GM19395 (cell line): ENCODE measurements around the gene ENDOV.

Source experiments
- ATAC-seq: cut with Tn5 transposase; IDR thresholded peaks from one replicate; pipeline ENCODE4 v1.9.1; 2021; ENCODE audit warnings: mild to moderate bottlenecking, moderate library complexity; ENCODE audit not compliant: unreplicated experiment

The ENDOV gene

DNA sequence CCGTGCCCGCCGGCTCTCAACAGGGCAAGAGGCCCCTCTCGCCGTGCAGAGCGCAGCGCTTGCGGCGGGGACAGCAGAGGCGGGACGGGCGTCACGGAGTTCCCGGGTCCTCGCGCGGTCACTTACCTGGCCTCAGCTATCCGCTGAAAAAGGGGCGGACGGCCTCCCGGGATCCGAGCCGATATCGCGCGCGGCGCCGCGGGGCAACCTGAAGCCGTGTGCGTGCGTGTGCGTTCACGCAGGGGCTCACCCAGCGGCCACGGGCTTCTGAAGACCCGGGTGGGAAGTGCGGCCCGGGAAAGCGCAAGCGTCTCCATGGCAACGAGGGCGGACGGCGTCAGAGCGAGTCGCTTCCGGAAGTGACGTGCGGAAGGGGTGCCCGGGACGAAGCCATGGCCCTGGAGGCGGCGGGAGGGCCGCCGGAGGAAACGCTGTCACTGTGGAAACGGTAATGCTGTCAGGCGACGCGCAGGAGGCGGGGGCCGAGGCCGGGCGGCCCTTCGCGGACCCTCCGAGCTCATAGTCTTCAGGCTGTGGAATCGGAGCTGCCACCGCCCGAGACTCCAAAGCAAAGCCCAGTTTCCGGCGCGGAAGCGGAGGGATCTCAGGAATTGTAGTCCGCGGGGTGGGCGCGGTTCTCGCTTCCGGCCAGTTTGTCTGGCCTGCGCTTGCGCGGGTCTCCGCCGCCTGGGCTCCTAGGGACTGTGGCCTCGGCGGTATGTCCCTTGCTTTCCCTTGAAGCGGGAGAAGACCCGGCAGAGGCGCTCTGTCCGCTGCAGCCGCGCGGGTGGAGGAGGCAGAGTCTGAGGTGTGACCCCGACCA lies at the start of gene ENDOV:
TSS of gene ENDOV (plus strand) at position 365 of the 823 bp plus-strand sequence. CDS start at position 393, 28 bp downstream.
- peak; percentile 92 for ATAC-seq

DNA sequence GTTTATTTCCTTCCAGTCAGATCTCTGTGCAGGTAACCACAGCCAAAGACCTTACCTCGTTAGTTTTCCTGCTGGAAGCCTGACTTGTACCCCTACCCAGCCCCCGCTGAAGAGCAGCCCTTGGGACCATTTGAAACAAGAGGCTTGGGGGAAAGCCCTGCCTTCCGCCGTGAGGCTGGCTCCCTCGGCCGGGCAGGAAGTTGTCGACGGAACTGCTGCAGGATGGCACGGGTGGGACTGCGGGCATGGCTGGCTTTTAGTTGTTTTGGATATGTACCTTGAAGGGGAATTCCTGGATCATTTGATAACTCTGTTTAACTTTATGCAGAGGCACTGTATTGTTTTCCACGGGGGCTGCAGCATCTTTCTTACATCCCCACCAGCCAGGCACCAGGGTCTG lies 49.0 kb upstream of the ENDOV start:
- ATAC-seq, result no peak

DNA sequence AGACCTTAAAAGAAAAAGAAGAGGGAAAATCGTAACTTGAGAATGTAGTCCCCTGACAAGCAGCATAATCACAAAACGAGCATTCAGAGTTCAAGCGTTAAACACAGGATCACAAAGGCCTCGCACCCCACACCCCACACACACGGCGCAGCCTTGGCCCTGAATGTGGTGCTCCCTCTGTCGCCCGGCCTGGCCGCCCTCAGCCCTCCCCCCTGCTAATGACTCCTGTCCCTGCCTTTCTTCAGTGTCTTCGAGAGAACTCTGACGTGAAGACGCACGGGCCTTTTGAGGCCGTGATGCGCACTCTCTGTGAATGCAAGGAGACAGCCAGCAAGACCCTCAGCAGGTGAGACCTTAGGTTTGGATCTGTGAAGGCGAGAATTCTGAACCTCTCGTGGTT lies 47.5 kb upstream of the ENDOV start:
- ATAC-seq, result no peak

DNA sequence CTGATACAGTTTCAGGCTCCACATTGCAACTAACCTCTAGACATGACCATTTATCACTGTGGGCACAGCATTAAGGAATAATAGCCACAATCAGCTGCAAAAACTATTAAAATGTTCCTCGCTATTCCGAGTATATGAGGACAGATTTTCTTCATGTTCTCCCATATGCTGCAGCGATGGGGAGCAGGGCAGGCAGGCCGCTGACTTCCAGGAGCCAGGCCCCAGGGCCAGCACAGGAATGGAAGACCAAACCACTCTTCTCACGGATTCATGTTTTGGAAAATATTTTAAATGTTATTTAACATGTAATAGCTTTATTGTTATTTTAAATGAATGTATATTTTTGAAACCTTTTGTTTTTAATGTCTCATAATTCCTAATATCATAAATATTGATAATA lies 43.8 kb upstream of the ENDOV start:
- no peak for ATAC-seq

DNA sequence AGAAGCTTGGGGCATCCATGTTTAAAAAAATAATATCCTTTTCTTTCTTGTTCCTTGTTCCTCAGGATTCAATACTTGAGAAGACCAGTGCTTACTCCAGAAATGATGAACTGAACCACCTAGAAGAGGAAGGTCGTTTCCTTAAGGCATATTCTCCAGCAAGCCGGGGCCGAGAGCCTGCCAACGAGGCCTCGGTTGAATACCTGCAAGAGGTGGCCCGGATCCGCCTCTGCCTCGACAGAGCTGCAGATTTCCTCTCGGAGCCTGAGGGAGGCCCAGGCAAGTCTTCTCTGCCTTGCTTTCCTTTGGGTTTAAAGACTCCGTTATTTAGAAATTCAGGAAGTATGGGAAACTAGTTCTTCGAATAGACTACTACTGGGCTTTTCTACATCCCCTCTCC lies 42.5 kb upstream of the ENDOV start:
- no peak for ATAC-seq

DNA sequence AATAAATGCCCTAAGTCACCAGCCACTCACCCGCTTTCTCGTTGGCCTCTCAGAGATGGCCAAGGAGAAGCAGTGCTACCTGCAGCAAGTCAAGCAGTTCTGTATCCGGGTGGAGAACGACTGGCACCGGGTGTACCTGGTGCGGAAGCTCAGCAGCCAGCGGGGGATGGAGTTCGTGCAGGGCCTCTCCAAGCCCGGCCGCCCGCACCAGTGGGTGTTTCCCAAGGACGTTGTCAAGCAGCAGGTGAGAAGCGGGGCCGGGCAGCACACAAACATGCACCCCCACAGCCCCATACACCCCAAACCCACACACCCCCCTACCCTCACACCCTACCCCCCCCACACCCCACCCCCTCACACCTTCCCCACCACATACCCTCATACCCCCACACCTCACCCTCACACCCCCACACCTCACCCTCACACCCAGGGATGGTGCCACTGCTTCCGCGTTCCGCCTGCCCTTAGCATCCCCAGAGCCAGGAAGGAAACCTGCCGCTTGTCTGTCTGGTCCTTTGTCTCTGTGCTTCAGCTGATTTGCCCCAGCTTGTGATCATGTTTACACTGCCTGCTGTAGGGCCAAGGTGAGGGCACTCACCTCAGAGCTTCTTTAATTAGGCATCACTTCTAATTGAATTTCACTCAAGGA lies 41.9 kb upstream of the ENDOV start:
- no peak for ATAC-seq

DNA sequence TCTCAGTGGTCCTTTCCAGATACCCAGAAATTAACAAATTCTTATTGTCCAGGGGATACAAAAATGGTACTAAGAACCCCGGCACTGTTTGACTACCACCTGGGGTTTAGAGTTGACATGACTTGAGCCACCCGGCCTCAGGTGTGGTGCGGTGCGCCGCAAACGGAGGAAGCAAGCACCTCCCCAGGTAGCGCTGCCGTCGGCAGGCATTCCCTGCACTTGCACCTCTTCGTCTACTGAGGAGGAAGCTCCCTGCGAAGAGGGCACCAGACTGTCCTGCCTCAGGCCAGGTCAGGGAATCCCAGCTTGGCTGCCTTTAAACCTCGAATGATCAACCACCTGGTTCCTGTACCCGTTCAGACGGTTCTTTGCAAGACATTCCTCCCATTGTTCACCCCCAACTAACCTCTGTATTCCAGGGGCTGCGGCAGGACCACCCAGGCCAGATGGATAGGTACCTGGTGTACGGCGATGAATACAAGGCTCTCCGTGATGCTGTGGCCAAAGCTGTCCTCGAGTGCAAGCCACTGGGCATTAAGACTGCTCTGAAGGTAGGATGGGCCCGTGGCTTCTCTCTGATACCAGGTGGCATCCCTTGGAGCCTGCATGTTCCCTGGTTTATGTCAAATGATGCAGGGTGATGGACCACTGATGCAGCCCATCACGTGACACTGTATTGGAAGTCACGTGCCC lies 40.8 kb upstream of the ENDOV start:
- ATAC-seq, result no peak

DNA sequence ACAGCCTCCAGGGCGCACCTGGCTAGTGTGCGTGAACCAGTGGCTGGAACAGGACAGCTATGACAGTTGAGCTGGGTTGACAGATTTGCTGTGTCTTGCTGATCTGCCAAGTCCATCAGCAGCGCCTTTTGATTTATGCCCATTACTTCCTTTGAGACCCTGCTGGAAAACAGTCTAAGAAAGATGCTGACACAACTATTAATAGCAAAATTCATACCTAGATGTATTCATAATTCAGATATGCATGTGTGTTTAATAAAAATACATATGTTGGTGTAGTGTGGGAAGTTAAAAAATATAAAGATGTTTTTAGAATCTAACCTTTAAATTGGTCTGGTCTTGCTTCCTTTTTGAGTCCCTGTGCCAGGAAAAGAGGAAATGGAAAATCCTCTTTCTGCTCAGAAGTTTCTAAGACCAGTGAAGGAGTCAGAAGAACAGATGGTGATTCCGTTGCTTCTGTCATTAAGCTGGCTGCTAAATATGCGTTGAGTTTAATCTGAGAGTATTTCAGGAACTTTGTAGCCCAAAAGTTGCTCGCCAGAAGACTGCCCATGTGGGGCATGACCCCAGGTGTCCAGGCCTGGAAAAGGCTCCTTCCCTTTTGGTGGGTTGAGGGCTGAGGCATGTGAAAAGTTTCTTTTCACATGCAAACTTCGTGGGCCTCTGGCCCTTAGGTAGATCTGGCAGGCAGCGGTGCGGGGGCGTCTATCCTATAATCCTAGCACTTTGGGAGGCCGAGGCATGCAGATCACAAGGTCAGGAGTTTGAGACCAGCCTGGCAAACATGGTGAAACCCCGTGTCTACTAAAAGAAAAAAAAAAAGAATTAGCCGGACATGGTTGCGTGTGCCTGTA lies 40.0 kb upstream of the ENDOV start:
- no peak for ATAC-seq

DNA sequence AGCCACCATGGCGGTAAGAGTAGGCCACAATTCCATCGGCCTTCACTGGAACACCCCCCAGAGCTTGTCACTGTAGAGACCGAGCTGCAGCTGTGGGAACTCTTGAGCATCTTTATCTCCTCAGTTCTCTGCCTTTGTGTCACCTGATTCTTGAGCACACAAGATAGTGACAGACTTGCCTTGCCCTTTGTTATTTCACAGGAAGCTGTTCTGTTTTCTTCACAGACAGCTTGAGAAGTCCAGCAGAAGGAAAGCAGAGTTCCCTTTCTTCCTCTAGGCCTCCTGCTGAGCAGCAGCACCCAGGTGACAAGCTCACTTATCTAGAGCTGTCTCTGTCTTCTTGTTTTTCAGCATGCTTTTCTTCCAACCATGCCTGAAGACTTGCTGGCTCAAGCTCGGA lies 38.4 kb upstream of the ENDOV start:
- ATAC-seq, result no peak

DNA sequence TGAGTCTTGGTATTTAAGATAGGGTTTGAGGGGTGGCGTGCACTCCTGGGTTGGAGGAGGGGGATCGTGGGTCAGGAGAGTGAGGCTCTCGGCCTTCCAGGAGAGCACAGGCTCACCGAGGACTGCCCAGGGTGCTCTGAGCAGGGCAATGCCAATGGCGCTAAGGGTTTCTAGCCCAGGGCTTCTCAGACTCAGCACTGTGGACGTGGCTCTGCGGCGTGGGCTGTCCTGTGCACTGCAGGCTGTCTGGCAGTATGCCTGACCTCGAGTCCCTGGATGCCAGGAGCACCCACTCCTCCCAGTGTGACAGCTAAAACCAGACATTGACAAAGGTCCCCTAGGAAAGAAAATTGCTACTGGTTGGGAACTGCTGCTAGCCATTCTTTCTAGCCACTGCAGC lies 37.2 kb upstream of the ENDOV start:
- ATAC-seq, result no peak

DNA sequence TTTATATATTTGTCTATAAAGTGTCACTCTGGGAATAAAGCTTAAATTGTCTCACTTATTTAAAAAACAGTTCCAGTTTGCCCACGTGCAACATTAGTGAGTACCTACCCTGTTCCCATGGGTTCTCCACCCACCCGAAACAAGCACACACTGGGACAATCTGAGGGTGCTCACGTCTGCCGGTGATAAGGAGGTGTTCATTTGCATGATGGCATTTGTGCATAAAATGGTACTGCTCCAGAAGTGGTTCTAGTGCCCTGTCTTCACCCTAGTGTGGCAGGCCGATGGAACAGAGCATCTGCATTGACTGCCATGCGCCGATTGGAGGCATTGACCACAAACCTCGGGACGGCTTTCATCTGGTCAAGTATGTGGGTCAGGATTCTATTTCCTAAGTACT lies 35.6 kb upstream of the ENDOV start:
- no peak for ATAC-seq

DNA sequence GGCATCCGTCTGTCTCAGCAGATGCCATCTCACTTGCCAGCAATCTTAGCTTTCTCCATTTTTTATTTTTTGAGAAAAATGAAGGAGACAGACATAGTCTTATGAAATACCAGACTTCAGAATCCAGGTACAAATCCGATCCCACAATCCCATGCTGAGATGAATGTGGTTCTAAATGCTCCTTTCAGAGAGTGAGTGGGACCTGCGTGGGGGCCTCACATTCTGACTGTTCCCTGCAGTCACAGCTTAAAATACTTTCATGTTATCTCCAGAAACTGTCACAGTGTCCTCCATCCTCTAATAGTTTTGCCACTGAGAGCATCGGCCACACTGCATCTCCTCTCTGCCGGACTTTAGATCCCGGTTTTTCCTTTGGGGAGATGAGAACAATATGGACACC lies 34.9 kb upstream of the ENDOV start:
- no peak for ATAC-seq

DNA sequence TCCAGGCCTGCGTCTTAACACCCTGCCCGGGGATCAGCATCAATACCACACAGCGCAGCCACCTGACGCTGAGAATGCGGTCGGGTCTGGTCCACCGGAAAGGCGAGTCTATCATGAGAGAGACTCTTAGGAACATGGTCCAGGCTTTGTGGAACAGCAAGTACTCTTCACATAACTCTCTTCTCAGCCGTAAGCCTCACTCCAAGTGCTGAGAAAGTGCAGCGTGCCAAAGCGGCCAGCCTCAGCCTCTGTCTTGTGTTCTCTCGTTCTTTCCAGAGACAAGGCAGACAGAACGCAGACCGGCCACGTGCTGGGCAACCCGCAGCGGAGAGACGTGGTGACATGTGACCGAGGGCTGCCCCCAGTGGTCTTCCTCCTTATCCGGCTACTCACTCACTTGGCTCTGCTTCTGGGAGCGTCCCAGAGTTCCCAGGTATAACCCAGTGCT lies 34.4 kb upstream of the ENDOV start:
- no peak for ATAC-seq

DNA sequence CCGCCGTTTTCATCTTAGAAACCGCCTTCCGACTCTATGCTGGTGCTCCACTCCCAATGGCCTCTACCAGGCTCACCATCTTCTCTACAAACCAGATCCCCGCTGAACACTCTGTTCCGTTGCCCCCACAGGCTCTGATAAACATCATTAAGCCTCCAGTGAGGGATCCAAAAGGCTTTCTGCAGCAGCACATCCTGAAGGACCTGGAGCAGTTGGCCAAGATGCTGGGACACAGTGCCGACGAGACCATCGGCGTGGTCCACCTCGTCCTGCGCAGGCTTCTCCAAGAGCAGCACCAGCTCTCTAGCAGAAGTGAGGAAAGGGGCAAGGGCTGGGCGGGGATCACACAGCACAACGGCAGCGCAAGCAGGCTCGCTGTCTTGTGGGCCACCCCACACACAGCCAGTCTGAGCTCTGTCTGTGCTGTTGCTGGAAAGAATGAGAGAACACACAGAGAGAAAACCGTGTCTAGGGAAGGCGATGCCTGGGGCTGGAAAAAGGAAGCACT lies 33.5 kb upstream of the ENDOV start:
- ATAC-seq, result no peak

DNA sequence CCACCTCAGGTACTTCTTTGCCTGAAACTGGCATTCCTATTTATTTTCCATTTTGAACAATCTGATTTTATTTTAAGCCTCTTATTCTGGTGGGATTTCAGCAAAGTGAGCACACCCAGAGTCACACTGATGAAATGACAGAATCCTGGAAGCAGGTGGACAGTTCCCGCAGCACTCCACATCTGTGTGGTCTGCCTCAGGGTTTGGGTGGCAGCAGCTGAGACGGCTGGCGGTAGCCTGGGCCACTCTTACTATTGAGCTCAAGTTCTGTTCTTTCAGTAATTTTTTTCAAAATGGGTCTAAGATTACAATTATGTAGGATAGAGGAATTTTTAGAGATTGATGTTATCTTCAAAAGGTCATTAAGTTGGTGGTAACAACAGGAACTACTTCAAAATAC lies 32.5 kb upstream of the ENDOV start:
- ATAC-seq, result no peak

DNA sequence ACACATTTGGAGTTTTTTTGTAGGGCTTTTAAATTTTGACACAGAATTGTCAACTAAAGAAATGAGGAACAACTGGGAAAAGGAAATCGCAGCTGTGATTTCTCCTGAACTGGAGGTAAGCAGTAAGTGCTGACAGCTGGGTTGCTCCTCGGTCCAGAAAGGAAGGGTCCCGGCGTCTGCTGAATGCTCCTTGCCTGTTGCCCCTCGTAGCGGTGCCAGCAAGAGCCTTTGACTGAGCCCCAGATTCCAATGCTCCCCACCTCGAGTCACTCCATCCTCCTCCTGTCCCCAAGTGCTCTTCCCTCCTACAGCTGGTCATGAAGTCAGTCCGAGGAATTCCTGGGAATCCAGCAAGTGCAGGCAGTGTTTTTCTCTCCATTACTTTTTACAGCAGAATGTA lies 32.0 kb upstream of the ENDOV start:
- no peak for ATAC-seq

DNA sequence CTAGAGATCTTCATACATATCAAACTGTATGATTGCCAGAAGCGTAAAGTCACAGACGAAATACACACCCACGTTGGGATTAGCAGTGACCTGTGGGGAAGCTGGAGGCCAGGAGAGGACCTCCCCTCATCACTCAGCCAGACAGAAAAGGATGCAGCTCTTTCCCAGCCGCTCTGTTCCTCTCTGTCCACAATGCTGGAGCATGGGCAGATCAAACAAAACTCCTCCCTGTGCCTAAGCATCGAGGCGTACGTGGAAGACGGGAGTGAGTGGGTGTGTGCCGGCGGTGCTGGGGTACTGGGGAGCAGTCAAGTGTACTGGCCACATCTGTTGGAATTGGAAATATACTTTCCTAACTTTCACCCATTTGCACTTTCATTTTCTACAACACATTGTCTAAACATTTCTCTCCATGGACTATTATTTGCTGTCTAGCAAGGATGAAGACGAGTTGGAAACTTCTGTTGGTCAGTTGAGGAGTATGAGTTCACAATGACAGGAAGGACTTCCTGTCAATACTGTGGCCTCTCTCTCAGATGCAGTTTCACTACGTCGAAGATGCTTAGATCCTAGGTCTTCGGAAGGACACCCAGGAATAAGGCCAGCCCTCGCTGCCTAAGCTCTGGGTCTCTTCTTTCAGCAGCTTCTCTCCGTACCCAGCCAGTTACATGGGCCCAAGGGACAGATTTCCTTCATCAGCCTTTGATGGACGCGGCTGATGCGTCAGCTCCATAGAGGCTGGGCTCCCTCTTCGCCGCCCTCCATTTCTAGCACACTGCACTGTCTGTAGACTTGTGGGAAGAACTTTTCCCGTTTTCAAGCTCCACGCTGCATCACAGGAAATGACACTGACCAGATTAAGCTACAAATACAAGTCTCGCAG lies 30.6 kb upstream of the ENDOV start:
- no peak for ATAC-seq

DNA sequence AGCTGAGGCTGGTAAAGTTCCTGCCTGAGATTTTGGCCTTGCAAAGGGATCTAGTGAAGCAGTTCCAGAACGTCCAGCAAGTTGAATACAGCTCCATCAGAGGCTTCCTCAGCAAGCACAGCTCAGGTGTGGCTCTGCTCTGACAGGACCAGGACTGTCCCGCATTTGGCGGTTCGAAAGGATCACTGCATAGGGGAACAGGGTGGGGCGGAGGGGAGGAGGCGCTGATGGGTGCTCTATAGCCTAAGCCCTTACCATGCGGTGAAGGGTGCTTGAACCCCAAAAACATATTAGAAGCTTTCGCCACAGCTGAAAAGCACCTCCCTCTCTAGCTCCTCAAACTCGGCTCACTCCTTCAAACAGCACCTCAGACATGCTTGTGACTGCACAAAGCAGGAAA lies 29.9 kb upstream of the ENDOV start:
- ATAC-seq, result no peak

DNA sequence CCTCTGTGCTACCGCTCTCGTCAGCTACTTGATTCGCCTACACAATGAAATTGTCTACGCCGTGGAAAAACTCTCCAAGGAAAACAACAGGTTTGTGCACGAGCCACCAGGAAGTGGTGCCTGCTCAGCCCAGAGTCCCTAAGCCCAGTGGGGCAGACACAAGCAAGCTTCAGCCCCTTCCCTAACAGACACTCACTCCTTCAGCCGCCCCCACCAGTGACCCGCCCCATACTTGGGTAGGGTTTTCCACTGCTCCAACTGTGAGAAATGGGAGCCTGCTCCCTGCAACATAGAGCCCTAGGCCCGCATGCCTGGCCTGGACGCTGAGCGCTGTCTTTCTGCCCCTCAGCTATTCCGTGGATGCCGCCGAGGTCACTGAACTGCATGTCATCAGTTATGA lies 28.6 kb upstream of the ENDOV start:
- no peak for ATAC-seq

DNA sequence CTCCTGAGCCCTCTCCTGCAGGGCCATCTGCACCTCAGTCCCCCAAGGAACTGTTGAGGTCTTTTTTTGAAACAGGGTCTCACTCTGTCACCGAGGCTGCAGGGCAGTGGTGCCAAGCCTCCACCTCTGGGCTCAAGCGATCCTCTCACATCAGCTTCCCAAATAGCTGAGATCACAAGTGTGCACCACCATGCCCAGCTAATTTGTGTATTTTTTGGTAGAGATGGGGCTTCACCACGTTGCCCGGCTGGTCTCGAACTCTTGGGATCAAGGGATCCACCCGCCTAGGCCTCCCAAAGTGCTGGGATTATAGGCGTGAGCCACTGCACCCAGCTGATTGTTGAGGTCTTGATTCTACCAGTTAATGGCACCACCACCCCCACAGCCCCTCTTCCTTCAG lies 27.9 kb upstream of the ENDOV start:
- ATAC-seq, result no peak
